ENCODE data around the gene DGKI.

- TF ChIP-seq CTCF (conservative IDR thresholded peaks at IDR 0.05 in 1 of 2, IDR thresholded peaks at IDR 0.05 in 1 of 2; ENCODE audit: low read depth in 1 of 2, low read length in 2 of 2) = no peak
- TF ChIP-seq EZH2 (IDR thresholded peaks at IDR 0.05; ENCODE audit: low read length, missing control alignments) = no peak
Observed at GRCh38 chr7:137423321-137423720, 423.5 kb downstream of the DGKI start.
